ENCODE data around the gene FSTL4.

The FSTL4 gene

GRCh38 chr5:133610489-133611356, 1.6 kb downstream of the FSTL4 start:
- no peak for DNase-seq

- no peak for DNase-seq
Measured at GRCh38 chr5:133607451-133607850, 4.9 kb downstream of the FSTL4 start.

- DNase-seq: no peak
Measured at GRCh38 chr5:133606835-133607234, 5.5 kb downstream of the FSTL4 start.

- DNase-seq: no peak
Measured at GRCh38 chr5:133605323-133605722, 7.0 kb downstream of the FSTL4 start.

GRCh38 chr5:133603711-133604110, 8.6 kb downstream of the FSTL4 start:
- DNase-seq: no peak

GRCh38 chr5:133602835-133603380, 9.4 kb downstream of the FSTL4 start:
- DNase-seq: no peak

- no peak for DNase-seq
Measured at GRCh38 chr5:133599600-133599999, 12.7 kb downstream of the FSTL4 start.

GRCh38 chr5:133599044-133599443, 13.3 kb downstream of the FSTL4 start:
- DNase-seq: no peak

- no peak for DNase-seq
Measured at GRCh38 chr5:133596049-133596448, 16.3 kb downstream of the FSTL4 start.

- no peak for DNase-seq
Measured at GRCh38 chr5:133595465-133595864, 16.9 kb downstream of the FSTL4 start.

GRCh38 chr5:133589286-133589685, 23.1 kb downstream of the FSTL4 start:
- no peak for DNase-seq

- no peak for DNase-seq
Measured at GRCh38 chr5:133582971-133583370, 29.4 kb downstream of the FSTL4 start.

- no peak for DNase-seq
Measured at GRCh38 chr5:133581918-133582317, 30.4 kb downstream of the FSTL4 start.

- no peak for DNase-seq
Measured at GRCh38 chr5:133581348-133581747, 31.0 kb downstream of the FSTL4 start.

GRCh38 chr5:133580618-133581017, 31.7 kb downstream of the FSTL4 start:
- no peak for DNase-seq

- DNase-seq: no peak
Measured at GRCh38 chr5:133579766-133580165, 32.6 kb downstream of the FSTL4 start.

GRCh38 chr5:133569347-133569746, 43.0 kb downstream of the FSTL4 start:
- DNase-seq: no peak

GRCh38 chr5:133565993-133566392, 46.3 kb downstream of the FSTL4 start:
- DNase-seq: no peak

- no peak for DNase-seq
Measured at GRCh38 chr5:133564921-133565565, 47.3 kb downstream of the FSTL4 start.

- no peak for DNase-seq
Measured at GRCh38 chr5:133562554-133562953, 49.8 kb downstream of the FSTL4 start.

- DNase-seq: no peak
Measured at GRCh38 chr5:133559960-133560359, 52.4 kb downstream of the FSTL4 start.

- DNase-seq: no peak
Measured at GRCh38 chr5:133556551-133556950, 55.8 kb downstream of the FSTL4 start.

- no peak for DNase-seq
Measured at GRCh38 chr5:133554279-133554678, 58.1 kb downstream of the FSTL4 start.

GRCh38 chr5:133552925-133553525, 59.3 kb downstream of the FSTL4 start:
- DNase-seq: no peak
